Memory B cell (primary cell): ENCODE measurements around the gene SLC25A34.

ENCODE experiments used
- ATAC-seq: fragments of 150-1000 bp; cut with Tn5 transposase; 2 replicates; pipeline ENCODE4 v1.10.0; 2021; ENCODE audit warnings: low read depth, mild to moderate bottlenecking, moderate library complexity
- DNase-seq, 2 donors: peaks; one replicate each; pipeline ENCODE4 v3.0.0; 2022; ENCODE audit warnings: low spot score in 2 of 2
- H3K27ac Mint-ChIP-seq: one replicate; pipeline ENCODE4 v1.8.0; 2022; ENCODE audit warnings: mild to moderate bottlenecking, moderate library complexity, mixed read lengths
- H3K27me3 Mint-ChIP-seq: one replicate; pipeline ENCODE4 v1.8.0; 2022; ENCODE audit warnings: mixed read lengths
- H3K36me3 Mint-ChIP-seq: one replicate; pipeline ENCODE4 v1.8.0; 2022; ENCODE audit warnings: mild to moderate bottlenecking, mixed read lengths
- H3K4me1 Mint-ChIP-seq: one replicate; pipeline ENCODE4 v1.8.0; 2022; ENCODE audit warnings: mixed read lengths
- H3K4me3 Mint-ChIP-seq: one replicate; pipeline ENCODE4 v1.8.0; 2022; ENCODE audit warnings: mild to moderate bottlenecking, moderate library complexity, mixed read lengths
- H3K9me3 Mint-ChIP-seq: one replicate; pipeline ENCODE4 v1.8.0; 2022; ENCODE audit warnings: mixed read lengths

The SLC25A34 gene

DNA sequence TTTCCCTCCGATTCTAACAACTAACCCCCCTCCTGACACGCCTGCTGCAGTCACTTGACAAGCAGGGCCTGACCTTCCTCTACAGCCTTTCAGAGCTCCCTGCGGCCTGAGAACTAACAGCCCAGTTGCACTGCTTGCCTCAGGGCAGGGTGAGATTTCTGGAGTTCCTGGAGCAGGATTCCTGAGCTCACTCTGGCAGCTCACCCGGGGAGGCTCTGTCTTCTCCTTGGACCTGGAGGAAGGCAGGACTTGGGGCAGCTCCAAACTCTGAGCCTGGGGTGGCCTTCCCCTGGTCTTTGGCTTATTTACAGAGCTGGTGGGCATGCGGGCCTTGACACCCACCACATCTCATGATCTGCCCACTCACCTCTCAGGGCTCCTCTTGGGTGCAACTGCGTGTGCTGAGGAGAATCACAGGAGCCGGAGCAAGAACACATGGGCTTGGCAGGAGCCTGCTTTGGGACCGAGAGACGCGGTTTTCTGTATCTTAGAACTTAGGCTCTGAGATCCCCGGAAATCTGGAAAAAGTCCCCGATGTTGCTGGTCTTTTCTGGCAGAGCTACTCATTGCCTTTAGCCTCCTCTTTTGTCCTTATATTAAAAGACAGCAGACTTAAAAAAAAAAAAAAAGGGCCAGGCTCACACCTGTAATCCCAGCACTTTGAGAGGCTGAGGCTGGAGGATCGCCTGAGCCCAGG is 13.1 kb upstream of the SLC25A34 start:
- no peak for DNase-seq
- H3K36me3 Mint-ChIP-seq: peaks cover 33% of the 10 kb centered on the region
- ATAC-seq: no peak
- H3K27ac Mint-ChIP-seq: no peak overlapping the region
- no peaks in the 10 kb centered on the region for H3K27me3 Mint-ChIP-seq
- no peaks in the 10 kb centered on the region for H3K9me3 Mint-ChIP-seq
- no peak overlapping the region for H3K4me3 Mint-ChIP-seq
- H3K4me1 Mint-ChIP-seq: no peaks in the 10 kb centered on the region

GRCh38 chr1:15723631-15724246 is 12.3 kb upstream of the SLC25A34 start:
- H3K9me3 Mint-ChIP-seq: no peaks in the 10 kb centered on the region
- no peak overlapping the region for H3K4me3 Mint-ChIP-seq
- ATAC-seq (no peak), DNase-seq (peak in 1 of 2 donors; percentile 9)
- peaks cover 31% of the 10 kb centered on the region for H3K36me3 Mint-ChIP-seq
- H3K4me1 Mint-ChIP-seq: no peaks in the 10 kb centered on the region
- peak overlapping the region; percentile 6 for H3K27ac Mint-ChIP-seq
- no peaks in the 10 kb centered on the region for H3K27me3 Mint-ChIP-seq

DNA sequence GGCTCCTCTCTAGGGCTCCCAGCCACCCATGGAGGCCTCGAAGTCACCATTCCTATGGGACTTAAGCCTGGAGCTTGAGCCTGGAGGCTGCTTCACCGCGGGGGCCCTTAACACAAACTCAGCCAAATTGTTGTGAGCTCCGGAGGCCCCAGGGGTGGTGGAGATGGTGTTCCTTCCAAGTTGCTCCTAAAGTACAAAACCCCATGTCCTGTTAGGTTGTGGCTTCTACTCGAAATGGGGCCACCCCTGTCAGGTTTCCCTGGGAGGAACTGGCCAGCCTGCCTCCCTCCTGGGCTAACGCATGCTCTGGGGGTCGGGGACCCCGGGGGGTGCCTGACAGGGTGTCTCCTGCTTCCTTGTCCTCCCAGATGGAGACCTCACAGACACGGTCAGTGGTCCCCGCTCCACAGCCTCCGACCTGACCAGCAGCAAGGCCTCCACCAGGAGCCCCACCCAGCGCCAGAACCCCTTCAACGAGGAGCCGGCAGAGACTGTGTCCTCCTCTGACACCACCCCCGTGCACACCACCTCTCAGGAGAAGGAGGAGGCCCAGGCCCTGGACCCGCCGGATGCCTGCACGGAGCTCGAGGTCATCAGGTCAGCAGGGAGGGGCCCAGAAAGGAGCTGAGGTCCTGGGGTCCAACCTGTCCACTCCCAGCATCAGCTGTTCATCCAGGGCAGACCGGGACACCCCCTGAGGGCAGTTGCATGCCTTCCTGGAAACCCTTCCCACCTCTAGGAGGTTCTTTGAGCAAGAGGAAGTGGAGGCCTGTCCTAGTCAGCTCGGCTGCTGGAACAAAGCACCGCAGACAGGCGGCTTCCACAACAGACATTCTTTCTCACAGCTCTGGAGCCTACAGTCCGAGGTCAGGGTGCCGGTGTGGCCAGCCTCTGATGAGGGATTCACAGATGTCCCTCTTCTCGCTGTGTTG is 10.8 kb upstream of the SLC25A34 start:
- no peak for ATAC-seq
- no peak for DNase-seq
- no peaks in the 10 kb centered on the region for H3K4me1 Mint-ChIP-seq
- no peak overlapping the region for H3K4me3 Mint-ChIP-seq
- H3K9me3 Mint-ChIP-seq: no peaks in the 10 kb centered on the region
- H3K27me3 Mint-ChIP-seq: no peaks in the 10 kb centered on the region
- peaks cover 28% of the 10 kb centered on the region for H3K36me3 Mint-ChIP-seq
- peak overlapping the region; percentile 70 for H3K27ac Mint-ChIP-seq

DNA sequence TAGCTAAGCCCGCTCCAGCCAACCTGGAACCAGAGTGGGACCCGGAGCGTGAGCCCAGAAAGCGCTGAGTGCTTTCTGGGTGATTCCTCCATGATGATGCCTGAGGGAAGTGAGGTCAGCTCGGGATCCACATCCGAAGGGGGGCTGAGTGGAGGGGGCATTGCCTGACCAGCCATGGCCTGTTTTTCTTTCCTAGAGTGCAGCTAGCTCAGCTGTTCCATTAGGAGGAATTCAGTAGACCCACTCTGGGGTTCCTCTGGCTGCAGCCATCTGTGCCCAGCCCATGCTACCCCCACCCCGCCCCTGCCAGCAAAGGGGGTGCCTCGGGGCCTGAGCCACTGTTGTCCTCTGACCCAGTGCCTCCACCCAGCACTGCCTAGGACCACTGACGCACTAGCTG is 9.6 kb upstream of the SLC25A34 start:
- Mint-ChIP-seq H3K27ac (no peak overlapping the region), H3K9me3 (no peaks in the 10 kb centered on the region), H3K4me1 (no peaks in the 10 kb centered on the region), H3K27me3 (no peaks in the 10 kb centered on the region), H3K4me3 (no peak overlapping the region), H3K36me3 (peaks cover 23% of the 10 kb centered on the region)
- ATAC-seq: no peak
- no peak for DNase-seq

DNA sequence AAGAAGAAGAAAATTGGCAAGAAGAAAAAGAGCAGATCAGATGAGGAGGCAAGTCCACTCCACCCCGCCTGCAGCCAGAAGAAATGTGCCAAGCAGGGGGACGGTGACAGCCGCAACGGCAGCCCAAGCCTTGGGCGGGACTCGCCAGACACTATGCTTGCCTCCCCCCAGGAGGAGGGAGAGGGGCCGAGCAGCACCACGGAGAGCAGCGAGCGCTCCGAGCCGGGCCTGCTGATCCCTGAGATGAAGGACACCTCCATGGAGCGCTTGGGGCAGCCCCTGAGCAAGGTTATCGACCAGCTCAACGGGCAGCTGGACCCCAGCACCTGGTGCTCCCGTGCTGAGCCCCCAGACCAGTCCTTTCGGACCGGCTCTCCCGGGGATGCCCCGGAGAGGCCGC is 9.0 kb upstream of the SLC25A34 start:
- H3K9me3 Mint-ChIP-seq: no peaks in the 10 kb centered on the region
- peak overlapping the region; percentile 79 for H3K27ac Mint-ChIP-seq
- no peaks in the 10 kb centered on the region for H3K4me1 Mint-ChIP-seq
- no peak overlapping the region for H3K4me3 Mint-ChIP-seq
- peaks cover 21% of the 10 kb centered on the region for H3K36me3 Mint-ChIP-seq
- no peaks in the 10 kb centered on the region for H3K27me3 Mint-ChIP-seq
- ATAC-seq: no peak
- no peak for DNase-seq

- H3K4me1 Mint-ChIP-seq: no peaks in the 10 kb centered on the region
- H3K9me3 Mint-ChIP-seq: no peaks in the 10 kb centered on the region
- DNase-seq (no peak), ATAC-seq (no peak)
- H3K36me3 Mint-ChIP-seq: peaks cover 24% of the 10 kb centered on the region
- H3K27ac Mint-ChIP-seq: peak overlapping the region; percentile 79
- H3K27me3 Mint-ChIP-seq: no peaks in the 10 kb centered on the region
- H3K4me3 Mint-ChIP-seq: no peak overlapping the region
Observed at GRCh38 chr1:15727424-15727823, 8.6 kb upstream of the SLC25A34 start.

GRCh38 chr1:15727866-15728534 is 8.1 kb upstream of the SLC25A34 start:
- no peaks in the 10 kb centered on the region for H3K9me3 Mint-ChIP-seq
- DNase-seq: no peak
- peak overlapping the region; percentile 28 for H3K27ac Mint-ChIP-seq
- no peaks in the 10 kb centered on the region for H3K27me3 Mint-ChIP-seq
- no peak overlapping the region for H3K4me3 Mint-ChIP-seq
- ATAC-seq: no peak
- no peaks in the 10 kb centered on the region for H3K4me1 Mint-ChIP-seq
- peaks cover 21% of the 10 kb centered on the region for H3K36me3 Mint-ChIP-seq

- no peak overlapping the region for H3K27ac Mint-ChIP-seq
- no peaks in the 10 kb centered on the region for H3K27me3 Mint-ChIP-seq
- H3K36me3 Mint-ChIP-seq: peaks cover 24% of the 10 kb centered on the region
- ATAC-seq: no peak
- H3K4me1 Mint-ChIP-seq: no peaks in the 10 kb centered on the region
- no peaks in the 10 kb centered on the region for H3K9me3 Mint-ChIP-seq
- H3K4me3 Mint-ChIP-seq: no peak overlapping the region
- no peak for DNase-seq
Observed at GRCh38 chr1:15728937-15729657, 7.0 kb upstream of the SLC25A34 start.

- Mint-ChIP-seq H3K9me3 (no peaks in the 10 kb centered on the region), H3K4me1 (no peaks in the 10 kb centered on the region), H3K27me3 (no peaks in the 10 kb centered on the region), H3K4me3 (no peak overlapping the region), H3K36me3 (peaks cover 17% of the 10 kb centered on the region), H3K27ac (no peak overlapping the region)
- DNase-seq (no peak), ATAC-seq (no peak)
Observed at GRCh38 chr1:15730423-15730822, 5.6 kb upstream of the SLC25A34 start.

DNA sequence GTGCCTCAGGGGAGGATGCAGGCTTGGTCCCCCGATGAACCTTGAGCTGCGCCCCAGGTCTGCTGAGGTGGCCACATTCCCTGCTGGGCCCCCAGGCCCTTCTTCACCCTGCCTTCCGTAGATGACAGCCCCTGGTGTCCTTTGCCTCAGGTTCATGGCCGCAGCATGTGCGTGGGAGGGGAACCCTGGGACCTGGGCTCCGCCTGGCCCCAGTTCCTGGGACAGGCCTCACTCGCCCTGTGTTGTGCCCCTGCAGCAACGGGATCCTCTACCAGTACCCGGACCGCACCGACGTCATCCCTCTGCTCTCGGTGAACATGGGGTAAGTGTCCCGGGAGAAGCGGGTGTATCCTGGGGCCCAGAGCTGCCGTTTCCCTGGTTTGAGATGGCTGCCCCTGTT is 5.1 kb upstream of the SLC25A34 start:
- DNase-seq (no peak), ATAC-seq (no peak)
- Mint-ChIP-seq H3K4me3 (no peak overlapping the region), H3K27ac (no peak overlapping the region), H3K36me3 (peaks cover 17% of the 10 kb centered on the region), H3K9me3 (no peaks in the 10 kb centered on the region), H3K27me3 (no peaks in the 10 kb centered on the region), H3K4me1 (no peaks in the 10 kb centered on the region)

DNA sequence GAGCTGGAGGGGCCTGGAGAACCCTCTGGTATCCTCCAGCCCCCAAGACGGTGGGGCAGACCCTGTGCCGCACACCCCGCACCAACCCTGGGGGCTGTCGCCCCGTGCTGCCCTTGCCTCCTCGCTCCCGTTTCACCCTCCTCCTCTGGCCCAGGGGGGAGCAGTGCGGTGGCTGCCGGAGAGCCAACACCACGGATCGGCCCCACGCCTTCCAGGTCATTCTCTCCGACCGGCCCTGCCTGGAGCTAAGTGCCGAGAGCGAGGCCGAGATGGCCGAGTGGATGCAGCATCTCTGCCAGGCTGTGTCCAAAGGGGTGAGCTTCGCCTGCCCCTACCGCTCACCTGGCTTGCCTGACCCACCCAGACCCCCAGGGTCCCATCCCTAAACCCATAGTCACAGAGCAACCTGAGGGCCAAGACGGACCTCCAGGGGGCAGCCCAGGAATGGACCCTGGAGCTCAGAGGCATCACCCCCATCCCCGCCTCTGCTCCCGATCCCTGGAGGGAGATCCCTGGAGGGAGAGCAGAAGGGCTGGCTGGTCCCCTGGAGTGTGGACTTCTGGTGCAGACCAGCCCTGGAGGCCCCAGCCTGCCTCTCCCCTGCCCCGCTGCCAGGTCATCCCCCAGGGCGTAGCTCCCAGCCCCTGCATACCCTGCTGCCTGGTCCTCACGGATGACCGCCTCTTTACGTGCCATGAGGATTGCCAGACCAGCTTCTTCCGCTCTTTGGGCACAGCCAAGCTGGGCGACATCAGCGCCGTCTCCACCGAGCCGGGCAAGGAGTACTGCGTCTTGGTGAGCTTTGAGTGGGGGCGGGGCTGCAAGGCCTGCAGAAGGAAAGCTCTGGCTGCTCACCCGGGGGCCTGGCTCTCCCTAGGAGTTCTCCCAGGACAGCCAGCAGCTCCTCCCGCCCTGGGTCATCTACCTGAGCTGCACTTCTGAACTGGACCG is 4.0 kb upstream of the SLC25A34 start:
- DNase-seq (no peak), ATAC-seq (no peak)
- no peaks in the 10 kb centered on the region for H3K27me3 Mint-ChIP-seq
- H3K36me3 Mint-ChIP-seq: peaks cover 14% of the 10 kb centered on the region
- H3K9me3 Mint-ChIP-seq: no peaks in the 10 kb centered on the region
- H3K27ac Mint-ChIP-seq: no peak overlapping the region
- no peaks in the 10 kb centered on the region for H3K4me1 Mint-ChIP-seq
- no peak overlapping the region for H3K4me3 Mint-ChIP-seq

DNA sequence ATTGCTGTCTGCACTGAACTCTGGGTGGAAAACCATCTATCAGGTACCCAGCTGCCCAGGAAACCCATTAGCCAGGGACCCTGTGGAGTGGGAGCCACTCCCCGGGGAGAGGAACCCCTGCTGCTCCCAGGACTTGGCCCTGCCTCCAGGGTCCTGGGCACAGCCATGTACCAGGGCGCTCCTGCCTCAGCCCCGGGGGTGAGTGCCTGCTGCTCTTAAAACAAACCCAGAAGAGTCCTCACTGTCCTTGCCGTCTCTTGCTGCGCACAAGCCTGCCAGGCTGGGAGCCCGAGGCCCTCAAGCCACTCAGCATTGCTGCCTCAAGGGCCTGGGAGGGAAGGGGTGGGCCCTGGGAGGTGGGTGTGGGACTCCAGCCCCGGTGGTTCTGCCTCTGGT is 3.4 kb upstream of the SLC25A34 start:
- no peak for ATAC-seq
- Mint-ChIP-seq H3K27ac (no peak overlapping the region), H3K4me3 (no peak overlapping the region), H3K27me3 (no peaks in the 10 kb centered on the region), H3K4me1 (no peaks in the 10 kb centered on the region), H3K36me3 (peaks cover 14% of the 10 kb centered on the region), H3K9me3 (no peaks in the 10 kb centered on the region)
- DNase-seq: no peak
